GM12878 (cell line): ENCODE results near the gene DET1.
A peak's percentile ranks its signal among the peaks of the same experiment; 100 is the strongest.

ENCODE experiments used
- ATF2 ChIP-seq: IDR thresholded peaks from 2 replicates; pipeline ENCODE4 v1.6.1; 2012; ENCODE audit warnings: low read length, inconsistent platforms
- BHLHE40 ChIP-seq, 2 experiments: fragments of 450-650 bp in 1 of 2; IDR thresholded peaks; 2 replicates each; pipeline ENCODE4 v1.6.1; 2011 to 2017; ENCODE audit warnings: low read depth in 2 of 2, borderline replicate concordance in 1 of 2, improper control_type of control experiment in 1 of 2, low read length in 1 of 2, mild to moderate bottlenecking in 1 of 2
- CTCF ChIP-seq, 3 experiments: IDR thresholded peaks in 2 of 3; conservative IDR thresholded peaks in 1 of 3; 2 replicates each; pipeline ENCODE4 v1.5.1; 2011; ENCODE audit warnings: low read depth in 3 of 3, low read length in 3 of 3, mild to moderate bottlenecking in 3 of 3, control low read depth in 2 of 3, moderate library complexity in 2 of 3, inconsistent platforms in 1 of 3, mixed read lengths in 1 of 3; ENCODE audit not compliant: control insufficient read depth in 2 of 3, insufficient read depth in 1 of 3; ENCODE audit errors: extremely low read depth in 1 of 3
- JUND ChIP-seq: IDR thresholded peaks from 2 replicates; pipeline ENCODE4 v1.6.1; 2012; ENCODE audit warnings: low read depth, mild to moderate bottlenecking, low read length, improper control_type of control experiment, moderate library complexity
- MAX ChIP-seq: IDR thresholded peaks from 2 replicates; pipeline ENCODE4 v1.6.1; 2012; ENCODE audit warnings: low read depth, low read length, improper control_type of control experiment
- MTA2 ChIP-seq: fragments of 450-650 bp; IDR thresholded peaks from 2 replicates; pipeline ENCODE4 v1.6.1; 2016; ENCODE audit warnings: low read depth, mild to moderate bottlenecking, moderate library complexity
- MTA3 ChIP-seq: IDR thresholded peaks from 2 replicates; pipeline ENCODE4 v1.6.1; 2012; ENCODE audit warnings: low read length, inconsistent platforms, borderline replicate concordance
- POLR2AphosphoS5 ChIP-seq: IDR thresholded peaks from 2 replicates; pipeline ENCODE4 v1.6.1; 2011; ENCODE audit warnings: mild to moderate bottlenecking, low read length, inconsistent platforms
- SMAD1 ChIP-seq: fragments of 450-650 bp; IDR thresholded peaks from 2 replicates; pipeline ENCODE4 v1.6.1; 2018; ENCODE audit warnings: mild to moderate bottlenecking, low read depth; ENCODE audit not compliant: partially characterized antibody
- SUPT20H ChIP-seq: IDR thresholded peaks from 2 replicates; pipeline ENCODE4 v1.6.1; 2011; ENCODE audit warnings: low read depth, mild to moderate bottlenecking, low read length, moderate library complexity, borderline replicate concordance; ENCODE audit not compliant: control insufficient read depth
- ZNF274 ChIP-seq: IDR thresholded peaks from one replicate; pipeline ENCODE4 v1.8.0; 2011; ENCODE audit not compliant: insufficient read length, insufficient read depth
- ZZZ3 ChIP-seq: IDR thresholded peaks from 2 replicates; pipeline ENCODE4 v1.6.1; 2011; ENCODE audit warnings: low read depth; ENCODE audit not compliant: control insufficient read depth, insufficient read length

GRCh38 chr15:88476635-88477060 lies 69.8 kb downstream of the DET1 start:
- no peak for TF ChIP-seq MTA2
- TF ChIP-seq CTCF (IDR thresholded peaks at IDR 0.05 in 2 of 3, conservative IDR thresholded peaks at IDR 0.05 in 1 of 3; ENCODE audit: control insufficient read depth in 2 of 3, extremely low read depth in 1 of 3, insufficient read depth in 1 of 3, low read depth in 3 of 3, low read length in 3 of 3) = peak; percentile 47 to 71 (median 60); a peak in 5 of 6 replicates
- no peak for TF ChIP-seq ZNF274
- no peak for TF ChIP-seq POLR2AphosphoS5
- TF ChIP-seq MTA3 = no peak
- TF ChIP-seq SUPT20H = no peak
- no peak for TF ChIP-seq SMAD1
- TF ChIP-seq ATF2 = no peak
- peak; percentile 94 to 98 for TF ChIP-seq BHLHE40 (IDR thresholded peaks at IDR 0.05; ENCODE audit: borderline replicate concordance in 1 of 2, low read depth in 2 of 2, low read length in 1 of 2)
- TF ChIP-seq MAX = no peak
- TF ChIP-seq JUND = no peak
- TF ChIP-seq ZZZ3 = no peak
